ENCODE results near the gene RIPPLY3.

DNA sequence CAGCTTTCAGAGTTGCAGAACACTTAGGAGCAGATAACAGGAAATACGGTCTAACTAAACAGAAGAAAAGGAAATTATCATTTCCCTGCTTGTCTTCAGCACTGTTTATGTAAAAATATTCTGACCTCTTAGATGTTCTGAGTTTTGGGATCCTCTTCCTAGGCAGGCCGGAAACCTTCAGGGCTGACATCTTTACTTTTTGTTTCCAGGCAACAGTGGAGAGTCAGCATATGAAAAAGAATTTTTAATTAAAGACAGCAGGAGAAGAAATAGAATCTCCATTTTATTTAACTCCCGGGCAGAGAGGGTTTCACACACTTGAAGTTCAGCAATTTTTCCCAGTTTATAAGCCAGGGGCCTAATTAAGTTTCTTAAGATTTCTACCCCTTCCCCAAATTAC, 5.1 kb upstream of the RIPPLY3 start:
- TF ChIP-seq GATA2 (IDR thresholded peaks at IDR 0.05; ENCODE audit: low read depth, low read length): no peak
- no peak for TF ChIP-seq GATA3 (IDR thresholded peaks at IDR 0.05; ENCODE audit: low read depth, low read length)
